ENCODE measurements around the gene CLEC18B.
"Not testable (repeated sequence)": the region's sequence is repeated elsewhere in the genome, so short reads cannot be mapped to it uniquely, and the experiment has no call there.

Gene CLEC18B

GRCh38 chr16:74420612-74421481, at the start of gene CLEC18B:
CLEC18B (minus strand) TSS chr16:74421478; CDS start chr16:74421270, 208 bp downstream.
- not testable (repeated sequence) for H3K4me3 ChIP-seq (ENCODE audit: low read depth, low read length)

DNA sequence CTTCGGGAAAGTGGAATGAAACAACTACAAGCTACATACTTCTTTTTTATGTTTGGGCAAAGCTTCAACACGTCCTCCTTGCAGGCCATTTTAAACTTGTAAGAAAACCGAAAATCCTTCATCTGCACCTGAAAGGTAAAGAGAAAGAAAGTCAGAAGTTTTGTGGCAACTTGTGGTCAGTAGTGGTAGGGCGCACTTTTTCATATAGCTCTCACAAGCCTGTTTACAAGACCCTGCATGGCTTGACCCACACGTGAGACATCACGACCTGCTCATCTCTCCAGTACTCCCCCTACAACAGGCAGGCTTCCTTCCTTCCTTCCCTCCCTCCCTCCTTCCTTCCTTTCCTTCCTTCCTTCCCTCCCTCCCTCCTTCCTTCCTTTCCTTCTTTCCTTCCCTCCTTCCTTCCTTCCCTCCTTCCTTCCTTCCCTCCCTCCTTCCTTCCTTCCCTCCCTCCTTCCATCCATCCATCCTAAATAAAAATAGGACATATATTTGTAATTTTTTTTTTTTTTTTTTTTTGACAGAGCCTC, 48.7 kb upstream of the CLEC18B start:
- no peak for TF ChIP-seq CTCF (IDR thresholded peaks at IDR 0.05; ENCODE audit: borderline replicate concordance, insufficient read depth, low read depth, low read length)
- H3K4me3 ChIP-seq (ENCODE audit: low read depth, low read length) = no peak overlapping the region

GRCh38 chr16:74468807-74469525, 47.7 kb upstream of the CLEC18B start:
- no peak for TF ChIP-seq CTCF (IDR thresholded peaks at IDR 0.05; ENCODE audit: borderline replicate concordance, insufficient read depth, low read depth, low read length)
- no peak overlapping the region for H3K4me3 ChIP-seq (ENCODE audit: low read depth, low read length)

- H3K4me3 ChIP-seq (ENCODE audit: low read depth, low read length) = no peak overlapping the region
- no peak for TF ChIP-seq CTCF (IDR thresholded peaks at IDR 0.05; ENCODE audit: borderline replicate concordance, insufficient read depth, low read depth, low read length)
Observed at GRCh38 chr16:74466872-74467271, 45.6 kb upstream of the CLEC18B start.

GRCh38 chr16:74465851-74466685, 44.8 kb upstream of the CLEC18B start:
- TF ChIP-seq CTCF (IDR thresholded peaks at IDR 0.05; ENCODE audit: borderline replicate concordance, insufficient read depth, low read depth, low read length) = no peak
- H3K4me3 ChIP-seq (ENCODE audit: low read depth, low read length) = no peak overlapping the region

GRCh38 chr16:74465281-74465680, 44.0 kb upstream of the CLEC18B start:
- no peak overlapping the region for H3K4me3 ChIP-seq (ENCODE audit: low read depth, low read length)
- no peak for TF ChIP-seq CTCF (IDR thresholded peaks at IDR 0.05; ENCODE audit: borderline replicate concordance, insufficient read depth, low read depth, low read length)

GRCh38 chr16:74463888-74464287, 42.6 kb upstream of the CLEC18B start:
- H3K4me3 ChIP-seq (ENCODE audit: low read depth, low read length) = no peak overlapping the region
- no peak for TF ChIP-seq CTCF (IDR thresholded peaks at IDR 0.05; ENCODE audit: borderline replicate concordance, insufficient read depth, low read depth, low read length)

Data from GM12875 (cell line).